IMR-90 (cell line): ENCODE measurements around the gene FOXP1. TPM values are rescaled to one million over a fixed set of nuclear protein-coding genes. Genes with fewer than 3 reads are reported as not detected.

Experiments used
- ATAC-seq: fragments of 200-7000 bp; cut with Tn5 transposase; 2 replicates; pipeline ENCODE4 v1.9.1; 2020; ENCODE audit warnings: low read depth, mild to moderate bottlenecking, moderate library complexity
- BruUV-seq: library from RNA; stranded (reverse); fragments of 400-500 nt; replicated peaks from 2 replicates; lab custom pipeline; 2021; lab: Mats Ljungman, UMichigan
- CTCF ChIA-PET: fragments of 300-600 bp; formaldehyde crosslinking; extraction: SDS; loops from one replicate; lab custom pipeline; 2021; ENCODE audit warnings: antibody characterized with exemption; lab: Yijun Ruan, JAX
- POLR2A ChIA-PET: fragments of 300-600 bp; sonication (Branson Sonifier 250); formaldehyde crosslinking; loops from one replicate; lab custom pipeline; 2022; ENCODE audit warnings: antibody characterized with exemption; ENCODE audit not compliant: unreplicated experiment; lab: Charles Lee
- DNase-seq: peaks from one replicate; pipeline ENCODE4 v3.0.0; 2013
- H2AFZ ChIP-seq: replicated peaks from 2 replicates; pipeline ENCODE3; 2013; ENCODE audit warnings: low read length, mild to moderate bottlenecking; ENCODE audit not compliant: poor library complexity
- H2AK5ac ChIP-seq: 2 replicates; pipeline ENCODE4 v1.6.1; 2013; ENCODE audit warnings: low read depth, low read length, inconsistent platforms
- H2AK9ac ChIP-seq: replicated peaks from 2 replicates; pipeline ENCODE3; 2013; ENCODE audit warnings: mild to moderate bottlenecking, low read depth, low read length, moderate library complexity; ENCODE audit not compliant: poor library complexity
- H2BK120ac ChIP-seq: 2 replicates; pipeline ENCODE4 v1.6.1; 2013; ENCODE audit warnings: low read depth, low read length, inconsistent platforms
- H2BK15ac ChIP-seq: 3 replicates; pipeline ENCODE4 v1.6.1; 2013; ENCODE audit warnings: low read depth, low read length, inconsistent platforms
- H2BK20ac ChIP-seq: 2 replicates; pipeline ENCODE4 v1.6.1; 2013; ENCODE audit warnings: low read depth, mild to moderate bottlenecking, inconsistent platforms, low read length, moderate library complexity
- H2BK5ac ChIP-seq: 2 replicates; pipeline ENCODE4 v1.6.1; 2013; ENCODE audit warnings: mild to moderate bottlenecking, low read depth, low read length, inconsistent platforms; ENCODE audit not compliant: poor library complexity, severe bottlenecking
- H3K14ac ChIP-seq: replicated peaks from 2 replicates; pipeline ENCODE4 v1.6.1; 2013; ENCODE audit warnings: low read depth, low read length, inconsistent platforms
- H3K18ac ChIP-seq: 2 replicates; pipeline ENCODE4 v1.6.1; 2013; ENCODE audit warnings: low read depth, low read length, control low read depth
- H3K23ac ChIP-seq: 2 replicates; pipeline ENCODE4 v1.6.1; 2013; ENCODE audit warnings: low read depth, low read length, inconsistent platforms
- H3K27ac ChIP-seq: 2 replicates; pipeline ENCODE4 v1.5.1; 2013; ENCODE audit warnings: mild to moderate bottlenecking, control low read depth, low read length; ENCODE audit not compliant: insufficient read depth
- H3K27me3 ChIP-seq: 2 replicates; pipeline ENCODE4 v1.6.1; 2013; ENCODE audit warnings: low read length; ENCODE audit not compliant: control insufficient read depth, insufficient read depth
- H3K36me3 ChIP-seq: 2 replicates; pipeline ENCODE4 v1.6.1; 2013; ENCODE audit warnings: low read length, mixed read lengths; ENCODE audit not compliant: control insufficient read depth, insufficient read depth
- H3K4ac ChIP-seq: 2 replicates; pipeline ENCODE4 v1.6.1; 2013; ENCODE audit warnings: low read depth, low read length, inconsistent platforms
- H3K4me1 ChIP-seq: 2 replicates; pipeline ENCODE4 v1.6.1; 2013; ENCODE audit warnings: low read length, mixed read lengths; ENCODE audit not compliant: control insufficient read depth, insufficient read depth
- H3K4me2 ChIP-seq: 2 replicates; pipeline ENCODE4 v1.6.1; 2013; ENCODE audit warnings: low read depth, mild to moderate bottlenecking, control low read depth, low read length, moderate library complexity
- H3K4me3 ChIP-seq: 2 replicates; pipeline ENCODE4 v1.5.1; 2013; ENCODE audit warnings: low read depth, mild to moderate bottlenecking, control low read depth, low read length, moderate library complexity; ENCODE audit not compliant: insufficient read depth
- H3K56ac ChIP-seq: 2 replicates; pipeline ENCODE4 v1.6.1; 2013; ENCODE audit warnings: low read length, inconsistent platforms; ENCODE audit not compliant: insufficient read depth; ENCODE audit errors: extremely low read depth
- H3K79me1 ChIP-seq, 2 experiments: 2 replicates each; pipeline ENCODE4 v1.6.1; 2013; ENCODE audit warnings: low read length in 2 of 2, inconsistent platforms in 1 of 2, low read depth in 1 of 2
- H3K9ac ChIP-seq: 2 replicates; pipeline ENCODE4 v1.6.1; 2013; ENCODE audit warnings: low read depth, low read length, control low read depth
- H3K9me1 ChIP-seq: 2 replicates; pipeline ENCODE4 v1.6.1; 2013; ENCODE audit warnings: low read length, inconsistent platforms; ENCODE audit not compliant: insufficient read depth
- H3K9me3 ChIP-seq: 2 replicates; pipeline ENCODE4 v1.6.1; 2013; ENCODE audit warnings: low read length; ENCODE audit not compliant: control insufficient read depth, insufficient read depth
- H4K20me1 ChIP-seq: 2 replicates; pipeline ENCODE4 v1.6.1; 2013; ENCODE audit warnings: low read length, inconsistent platforms; ENCODE audit not compliant: insufficient read depth
- H4K5ac ChIP-seq: 2 replicates; pipeline ENCODE4 v1.6.1; 2013; ENCODE audit warnings: mild to moderate bottlenecking, low read depth, low read length, control low read depth
- H4K8ac ChIP-seq, 2 experiments: 2 replicates each; pipeline ENCODE4 v1.6.1; 2013; ENCODE audit warnings: low read depth in 2 of 2, low read length in 2 of 2, control low read depth in 1 of 2, inconsistent platforms in 1 of 2
- H4K91ac ChIP-seq: 2 replicates; pipeline ENCODE4 v1.6.1; 2013; ENCODE audit warnings: low read depth, low read length, inconsistent platforms; ENCODE audit not compliant: insufficient read depth
- BHLHE40 ChIP-seq: fragments of 150-350 bp; IDR thresholded peaks from 2 replicates; pipeline ENCODE4 v1.6.1; 2016; ENCODE audit warnings: mild to moderate bottlenecking, low read depth, low read length
- CEBPB ChIP-seq: IDR thresholded peaks from 2 replicates; pipeline ENCODE4 v1.6.1; 2012; ENCODE audit warnings: low read depth, low read length, improper control_type of control experiment
- CHD1 ChIP-seq: IDR thresholded peaks from 2 replicates; pipeline ENCODE4 v1.6.1; 2012; ENCODE audit warnings: low read depth, low read length, improper control_type of control experiment
- MAFK ChIP-seq: IDR thresholded peaks from 2 replicates; pipeline ENCODE4 v1.6.1; 2012; ENCODE audit warnings: low read depth, low read length, improper control_type of control experiment
- MAZ ChIP-seq: IDR thresholded peaks from 2 replicates; pipeline ENCODE4 v1.6.1; 2012; ENCODE audit warnings: low read depth, mild to moderate bottlenecking, low read length, improper control_type of control experiment, moderate library complexity, borderline replicate concordance
- MXI1 ChIP-seq: IDR thresholded peaks from 2 replicates; pipeline ENCODE4 v1.6.1; 2012; ENCODE audit warnings: low read depth, mild to moderate bottlenecking, low read length, moderate library complexity, borderline replicate concordance
- NFE2L2 ChIP-seq: fragments of 150-350 bp; IDR thresholded peaks from 2 replicates; pipeline ENCODE4 v1.6.1; 2016; ENCODE audit warnings: low read depth, mild to moderate bottlenecking, low read length
- RAD21 ChIP-seq: IDR thresholded peaks from 2 replicates; pipeline ENCODE4 v1.6.1; 2012; ENCODE audit warnings: low read length, improper control_type of control experiment
- RCOR1 ChIP-seq: IDR thresholded peaks from 2 replicates; pipeline ENCODE4 v1.6.1; 2012; ENCODE audit warnings: mild to moderate bottlenecking, low read length, improper control_type of control experiment; ENCODE audit not compliant: insufficient replicate concordance
- RFX5 ChIP-seq: IDR thresholded peaks from 2 replicates; pipeline ENCODE4 v1.8.0; 2012; ENCODE audit warnings: low read depth, mild to moderate bottlenecking, low read length, moderate library complexity
- SMC3 ChIP-seq: fragments of 150-350 bp; IDR thresholded peaks from 2 replicates; pipeline ENCODE4 v1.6.1; 2016; ENCODE audit warnings: low read depth, mild to moderate bottlenecking, antibody characterized with exemption, low read length, moderate library complexity
- WGBS, 2 experiments: methylation state at CpG; one replicate each; pipeline versions ENCODE4 v1.1.5 to v1.1.7; 2013; ENCODE audit warnings: missing lambda C conversion rate in 2 of 2; ENCODE audit not compliant: insufficient read length in 1 of 2; ENCODE audit errors: extremely low coverage in 2 of 2; 5-methylcytosine and 5-hydroxymethylcytosine counted together
- dilution Hi-C: fragments of 300-500 bp; cut with HindIII; formaldehyde crosslinking; loops from one replicate; pipeline ENCODE4 v1.14.3; 2018; ENCODE audit warnings: low sequenced_read_pairs; ENCODE audit not compliant: unreplicated experiment
- in situ Hi-C: fragments of 300-500 bp; cut with MboI; formaldehyde crosslinking; loops from 3 replicates; pipeline ENCODE4 v1.14.3; 2019; ENCODE audit warnings: low sequenced_read_pairs, inconsistent platforms, mixed read lengths
- intact Hi-C: fragments of 100-400 bp; cut with micrococcal nuclease; formaldehyde crosslinking; loops from 2 replicates; pipeline ENCODE4 v1.10.0; 2022
- polyA plus RNA-seq, 3 experiments: library from polyadenylated mRNA; depleted of rRNA; stranded (reverse); fragments of >200 nt; gene quantifications; 2 replicates each; pipeline ENCODE4 v1.2.3, GENCODE V29; 2012; ENCODE audit warnings: low replicate concordance in 1 of 3
- total RNA-seq: library from RNA; depleted of rRNA; stranded (reverse); fragments of >200 nt; gene quantifications from 2 replicates; pipeline ENCODE4 v1.2.3, GENCODE V29; 2012
- TF ChIP-seq, protein P1 (sequence below): conservative IDR thresholded peaks from 2 replicates; pipeline ENCODE4 v1.5.1; 2012; ENCODE audit warnings: mild to moderate bottlenecking, low read depth, low read length, improper control_type of control experiment
- TF ChIP-seq, protein P2 (sequence below): fragments of 150-350 bp; IDR thresholded peaks from 2 replicates; pipeline ENCODE4 v1.6.1; 2016; ENCODE audit warnings: low read depth, mild to moderate bottlenecking, low read length, moderate library complexity, borderline replicate concordance
- TF ChIP-seq, protein P3 (sequence below): fragments of 150-350 bp; IDR thresholded peaks from 2 replicates; pipeline ENCODE4 v1.6.1; 2017; ENCODE audit warnings: mild to moderate bottlenecking, antibody characterized with exemption, low read length, low read depth

The FOXP1 gene
- total and polyA plus RNA-seq, 2 of the 4 experiments (the other 2 are of a cell fraction), result 37.0 to 132 TPM

DNA sequence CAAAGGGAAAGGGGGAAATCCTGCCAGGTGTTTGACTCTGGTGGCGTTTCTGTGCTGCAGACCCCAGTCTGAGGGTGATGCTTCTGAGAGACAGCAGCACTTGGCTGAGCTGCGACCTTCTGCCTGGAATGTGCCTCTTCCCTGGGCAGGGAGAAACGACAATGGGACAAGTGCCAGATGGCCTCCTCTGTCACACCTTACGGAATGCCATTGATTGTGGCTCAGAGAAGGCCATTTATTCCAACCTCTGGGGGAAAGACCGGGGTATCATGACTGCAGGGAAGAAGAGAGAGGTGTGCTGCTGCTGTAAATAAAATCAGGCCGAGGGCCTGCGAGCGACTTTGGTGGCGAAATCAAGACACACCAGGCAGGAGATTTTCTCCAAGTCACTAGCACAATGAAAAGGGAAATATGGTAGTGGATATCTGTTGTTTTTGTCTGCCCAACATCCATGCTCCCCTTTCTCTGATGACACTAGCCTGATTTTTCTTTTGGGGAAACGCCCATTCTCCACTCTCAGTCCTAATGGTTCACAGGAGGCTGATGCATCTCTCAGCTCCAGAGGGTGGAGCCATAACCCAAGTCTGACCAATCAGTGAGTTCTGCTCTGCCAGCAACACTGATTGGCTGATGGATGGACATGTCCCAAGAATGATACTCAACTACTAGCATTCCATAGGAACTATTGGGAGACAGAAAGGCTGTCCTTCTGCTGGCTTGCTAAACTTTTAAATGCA, 336.1 kb downstream of the FOXP1 start:
- Histone ChIP-seq H2AFZ (peak overlapping the region; percentile 36), H3K4me3 (no peak overlapping the region), H4K20me1 (no peaks in the 10 kb centered on the region), H3K23ac (no peak overlapping the region), H3K79me1 (peaks cover 16 to 56% of the 10 kb centered on the region in 2 experiments; a peak in 3 of 4 replicates), H2BK20ac (peak overlapping the region; percentile 40), H3K36me3 (no peaks in the 10 kb centered on the region), H4K8ac (peak overlapping the region; percentile 8 to 57; a peak in 3 of 4 replicates), H3K9ac (no peak overlapping the region), H4K5ac (peak overlapping the region; percentile 59), H3K14ac (peak overlapping the region; percentile 57), H3K56ac (no peak overlapping the region), H3K4me2 (no peak overlapping the region), H4K91ac (peak overlapping the region; percentile 53), H2BK15ac (peak overlapping the region; percentile 49; the same call in 1 of the 3 replicates), H3K27me3 (no peaks in the 10 kb centered on the region), H3K9me3 (no peaks in the 10 kb centered on the region), H3K27ac (0 out of 2 replicates have a peak overlapping the region, but pooled peaks have one; percentile 1), H2AK9ac (no peak overlapping the region), H3K4me1 (peaks cover 23% of the 10 kb centered on the region), H3K9me1 (peaks cover 20% of the 10 kb centered on the region), H2BK5ac (peak overlapping the region; percentile 18), H3K4ac (peak overlapping the region; percentile 84), H2BK120ac (peak overlapping the region; percentile 77), H2AK5ac (peak overlapping the region; percentile 61), H3K18ac (peak overlapping the region; percentile 45)
- ATAC-seq, result 0 out of 2 replicates have a peak, but pooled peaks have one; percentile 8
- no TSS peak for BruUV-seq
- whole genome bisulfite sequencing, 2 experiments, result 83% methylated on average over 3 of the region's 10 CpGs; no CpG with 5 or more reads in 1 of the 2 experiments
- CTCF ChIA-PET, result no interaction called here
- in situ Hi-C loops, result no loop called here
- intact Hi-C loops, result loop anchor here (5.0 to 10.0 kb wide), 2 partner anchors 185 to 337 kb away; partner anchors contain the start of gene FOXP1
- POLR2A ChIA-PET, result no interaction called here
- TF ChIP-seq, protein P1, sequence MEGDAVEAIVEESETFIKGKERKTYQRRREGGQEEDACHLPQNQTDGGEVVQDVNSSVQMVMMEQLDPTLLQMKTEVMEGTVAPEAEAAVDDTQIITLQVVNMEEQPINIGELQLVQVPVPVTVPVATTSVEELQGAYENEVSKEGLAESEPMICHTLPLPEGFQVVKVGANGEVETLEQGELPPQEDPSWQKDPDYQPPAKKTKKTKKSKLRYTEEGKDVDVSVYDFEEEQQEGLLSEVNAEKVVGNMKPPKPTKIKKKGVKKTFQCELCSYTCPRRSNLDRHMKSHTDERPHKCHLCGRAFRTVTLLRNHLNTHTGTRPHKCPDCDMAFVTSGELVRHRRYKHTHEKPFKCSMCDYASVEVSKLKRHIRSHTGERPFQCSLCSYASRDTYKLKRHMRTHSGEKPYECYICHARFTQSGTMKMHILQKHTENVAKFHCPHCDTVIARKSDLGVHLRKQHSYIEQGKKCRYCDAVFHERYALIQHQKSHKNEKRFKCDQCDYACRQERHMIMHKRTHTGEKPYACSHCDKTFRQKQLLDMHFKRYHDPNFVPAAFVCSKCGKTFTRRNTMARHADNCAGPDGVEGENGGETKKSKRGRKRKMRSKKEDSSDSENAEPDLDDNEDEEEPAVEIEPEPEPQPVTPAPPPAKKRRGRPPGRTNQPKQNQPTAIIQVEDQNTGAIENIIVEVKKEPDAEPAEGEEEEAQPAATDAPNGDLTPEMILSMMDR, result no peak
- TF ChIP-seq, protein P2, sequence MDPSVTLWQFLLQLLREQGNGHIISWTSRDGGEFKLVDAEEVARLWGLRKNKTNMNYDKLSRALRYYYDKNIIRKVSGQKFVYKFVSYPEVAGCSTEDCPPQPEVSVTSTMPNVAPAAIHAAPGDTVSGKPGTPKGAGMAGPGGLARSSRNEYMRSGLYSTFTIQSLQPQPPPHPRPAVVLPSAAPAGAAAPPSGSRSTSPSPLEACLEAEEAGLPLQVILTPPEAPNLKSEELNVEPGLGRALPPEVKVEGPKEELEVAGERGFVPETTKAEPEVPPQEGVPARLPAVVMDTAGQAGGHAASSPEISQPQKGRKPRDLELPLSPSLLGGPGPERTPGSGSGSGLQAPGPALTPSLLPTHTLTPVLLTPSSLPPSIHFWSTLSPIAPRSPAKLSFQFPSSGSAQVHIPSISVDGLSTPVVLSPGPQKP, result no peak
- TF ChIP-seq SMC3 (no peak), CEBPB (no peak), NFE2L2 (no peak), MXI1 (no peak), RFX5 (no peak), CHD1 (no peak), BHLHE40 (no peak), MAZ (no peak), RCOR1 (no peak), MAFK (no peak), RAD21 (no peak)
- TF ChIP-seq, protein P3, sequence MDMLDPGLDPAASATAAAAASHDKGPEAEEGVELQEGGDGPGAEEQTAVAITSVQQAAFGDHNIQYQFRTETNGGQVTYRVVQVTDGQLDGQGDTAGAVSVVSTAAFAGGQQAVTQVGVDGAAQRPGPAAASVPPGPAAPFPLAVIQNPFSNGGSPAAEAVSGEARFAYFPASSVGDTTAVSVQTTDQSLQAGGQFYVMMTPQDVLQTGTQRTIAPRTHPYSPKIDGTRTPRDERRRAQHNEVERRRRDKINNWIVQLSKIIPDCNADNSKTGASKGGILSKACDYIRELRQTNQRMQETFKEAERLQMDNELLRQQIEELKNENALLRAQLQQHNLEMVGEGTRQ, result no peak
- DNase-seq, result peak; percentile 67
- dilution Hi-C loops, result no loop called here
